ENCODE data around the gene ADAMTS14. TPM values are rescaled to one million over a fixed set of nuclear protein-coding genes. Genes with fewer than 3 reads are reported as not detected.

The ADAMTS14 gene
- total RNA-seq, 8 experiments from 2014 or later = 0.05 to 1.9 (median 0.50) TPM

- no peak overlapping the region for H3K4me3 ChIP-seq
- in situ Hi-C loops (cut with MboI; ENCODE audit: low pct_unique_long_range_greater_than_20kb in 2 of 9, low sequenced_read_pairs in 9 of 9, unreplicated experiment in 9 of 9) = no loop called here
- 68 to 100% (median 82%) methylated on average over 1 to 5 of the region's 11 CpGs; no CpG with 5 or more reads in 1 of the 10 experiments for WGBS, 10 experiments
- H3K4me1 ChIP-seq (replicated peaks in 1 of 2) = peaks cover 19 to 32% of the 10 kb centered on the region in 2 donors
- peak in 2 of 8 experiments; percentile 9 to 46 for ATAC-seq (replicated peaks in 6 of 8)
- no peak overlapping the region for H3K27ac ChIP-seq
These were observed 8.8 kb downstream of the ADAMTS14 start for GRCh38 chr10:70680899-70681730.

GRCh38 chr10:70681731-70682005, 9.4 kb downstream of the ADAMTS14 start:
- in situ Hi-C loops (cut with MboI; ENCODE audit: low pct_unique_long_range_greater_than_20kb in 2 of 9, low sequenced_read_pairs in 9 of 9, unreplicated experiment in 9 of 9) = no loop called here
- H3K4me3 ChIP-seq = no peak overlapping the region
- WGBS, 10 experiments = 60 to 83% (median 82%) methylated on average over 1 to 2 of the region's 2 CpGs; no CpG with 5 or more reads in 7 of the 10 experiments
- peaks cover 20 to 32% of the 10 kb centered on the region in 2 donors for H3K4me1 ChIP-seq (replicated peaks in 1 of 2)
- H3K27ac ChIP-seq = no peak overlapping the region
- no peak for ATAC-seq (replicated peaks in 6 of 8)

GRCh38 chr10:70682920-70683600, 10.8 kb downstream of the ADAMTS14 start:
- H3K4me1 ChIP-seq (replicated peaks in 1 of 2) = peaks cover 20 to 32% of the 10 kb centered on the region in 2 donors
- peak overlapping the region in 1 of 2 donors; percentile 36 for H3K27ac ChIP-seq
- no peak overlapping the region for H3K4me3 ChIP-seq
- no peak for ATAC-seq (replicated peaks in 6 of 8)
- in situ Hi-C loops (cut with MboI; ENCODE audit: low pct_unique_long_range_greater_than_20kb in 2 of 9, low sequenced_read_pairs in 9 of 9, unreplicated experiment in 9 of 9) = no loop called here
- 47 to 100% (median 80%) methylated on average over 1 to 6 of the region's 20 CpGs; no CpG with 5 or more reads in 6 of the 10 experiments for WGBS, 10 experiments

- H3K4me3 ChIP-seq = no peak overlapping the region
- H3K27ac ChIP-seq = no peak overlapping the region
- peak in 1 of 8 experiments; percentile 21 for ATAC-seq (replicated peaks in 6 of 8)
- 43 to 100% (median 79%) methylated on average over 1 to 6 of the region's 6 CpGs; no CpG with 5 or more reads in 2 of the 10 experiments for WGBS, 10 experiments
- H3K4me1 ChIP-seq (replicated peaks in 1 of 2) = peaks cover 20 to 32% of the 10 kb centered on the region in 2 donors
- in situ Hi-C loops (cut with MboI; ENCODE audit: low pct_unique_long_range_greater_than_20kb in 2 of 9, low sequenced_read_pairs in 9 of 9, unreplicated experiment in 9 of 9) = no loop called here
These were observed 11.3 kb downstream of the ADAMTS14 start for GRCh38 chr10:70683601-70683934.

- Histone ChIP-seq H3K4me3 (no peak overlapping the region), H3K27ac (no peak overlapping the region), H3K4me1 (replicated peaks in 1 of 2) (peaks cover 20 to 32% of the 10 kb centered on the region in 2 donors)
- WGBS, 10 experiments = 71 to 100% (median 89%) methylated on average over 1 to 5 of the region's 5 CpGs; no CpG with 5 or more reads in 1 of the 10 experiments
- in situ Hi-C loops (cut with MboI; ENCODE audit: low pct_unique_long_range_greater_than_20kb in 2 of 9, low sequenced_read_pairs in 9 of 9, unreplicated experiment in 9 of 9) = no loop called here
- ATAC-seq (replicated peaks in 6 of 8) = no peak
These were observed 11.6 kb downstream of the ADAMTS14 start for GRCh38 chr10:70683940-70684339.

GRCh38 chr10:70684374-70684773, 12.1 kb downstream of the ADAMTS14 start:
- ATAC-seq (replicated peaks in 6 of 8) = no peak
- H3K4me3 ChIP-seq = no peak overlapping the region
- 79 to 100% (median 100%) methylated on average over 1 to 2 of the region's 3 CpGs; no CpG with 5 or more reads in 3 of the 10 experiments for WGBS, 10 experiments
- in situ Hi-C loops (cut with MboI; ENCODE audit: low pct_unique_long_range_greater_than_20kb in 2 of 9, low sequenced_read_pairs in 9 of 9, unreplicated experiment in 9 of 9) = no loop called here
- H3K4me1 ChIP-seq (replicated peaks in 1 of 2) = peaks cover 20 to 34% of the 10 kb centered on the region in 2 donors
- H3K27ac ChIP-seq = no peak overlapping the region

- no peak overlapping the region for H3K4me3 ChIP-seq
- no peak overlapping the region for H3K27ac ChIP-seq
- H3K4me1 ChIP-seq (replicated peaks in 1 of 2) = peaks cover 20 to 38% of the 10 kb centered on the region in 2 donors
- peak in 5 of 8 experiments; percentile 10 to 71 (median 58) for ATAC-seq (replicated peaks in 6 of 8)
- WGBS, 10 experiments = 91 to 100% (median 94%) methylated on average over 2 to 4 of the region's 4 CpGs; no CpG with 5 or more reads in 7 of the 10 experiments
- in situ Hi-C loops (cut with MboI; ENCODE audit: low pct_unique_long_range_greater_than_20kb in 2 of 9, low sequenced_read_pairs in 9 of 9, unreplicated experiment in 9 of 9) = no loop called here
These were observed 12.6 kb downstream of the ADAMTS14 start for GRCh38 chr10:70684839-70685454.

GRCh38 chr10:70685455-70685911, 13.2 kb downstream of the ADAMTS14 start:
- ATAC-seq (replicated peaks in 6 of 8) = peak in 5 of 8 experiments; percentile 16 to 72 (median 56)
- peaks cover 20 to 38% of the 10 kb centered on the region in 2 donors for H3K4me1 ChIP-seq (replicated peaks in 1 of 2)
- in situ Hi-C loops (cut with MboI; ENCODE audit: low pct_unique_long_range_greater_than_20kb in 2 of 9, low sequenced_read_pairs in 9 of 9, unreplicated experiment in 9 of 9) = no loop called here
- H3K27ac ChIP-seq = no peak overlapping the region
- WGBS, 10 experiments = 62 to 100% (median 86%) methylated on average over 3 to 7 of the region's 8 CpGs; no CpG with 5 or more reads in 2 of the 10 experiments
- H3K4me3 ChIP-seq = no peak overlapping the region

GRCh38 chr10:70688828-70689227, 16.5 kb downstream of the ADAMTS14 start:
- H3K4me1 ChIP-seq (replicated peaks in 1 of 2) = peaks cover 13 to 29% of the 10 kb centered on the region in 2 donors
- ATAC-seq (replicated peaks in 6 of 8) = no peak
- H3K27ac ChIP-seq = no peak overlapping the region
- 80 to 100% (median 95%) methylated on average over 1 to 6 of the region's 9 CpGs; no CpG with 5 or more reads in 6 of the 10 experiments for WGBS, 10 experiments
- in situ Hi-C loops (cut with MboI; ENCODE audit: low pct_unique_long_range_greater_than_20kb in 2 of 9, low sequenced_read_pairs in 9 of 9, unreplicated experiment in 9 of 9) = no loop called here
- H3K4me3 ChIP-seq = no peak overlapping the region

- in situ Hi-C loops (cut with MboI; ENCODE audit: low pct_unique_long_range_greater_than_20kb in 2 of 9, low sequenced_read_pairs in 9 of 9, unreplicated experiment in 9 of 9) = no loop called here
- Histone ChIP-seq H3K27ac (no peak overlapping the region), H3K4me1 (replicated peaks in 1 of 2) (peaks cover 13 to 21% of the 10 kb centered on the region in 2 donors), H3K4me3 (no peak overlapping the region)
- 74 to 100% (median 90%) methylated on average over 1 to 10 of the region's 12 CpGs; no CpG with 5 or more reads in 3 of the 10 experiments for WGBS, 10 experiments
- ATAC-seq (replicated peaks in 6 of 8) = peak in 3 of 8 experiments; percentile 41 to 81 (median 70)
These were observed 17.4 kb downstream of the ADAMTS14 start for GRCh38 chr10:70689661-70690060.

- H3K27ac ChIP-seq = no peak overlapping the region
- 20 to 100% (median 86%) methylated on average over 1 to 5 of the region's 11 CpGs; no CpG with 5 or more reads in 5 of the 10 experiments for WGBS, 10 experiments
- peaks cover 6 to 12% of the 10 kb centered on the region in 2 donors for H3K4me1 ChIP-seq (replicated peaks in 1 of 2)
- ATAC-seq (replicated peaks in 6 of 8) = peak in 1 of 8 experiments; percentile 16
- in situ Hi-C loops (cut with MboI; ENCODE audit: low pct_unique_long_range_greater_than_20kb in 2 of 9, low sequenced_read_pairs in 9 of 9, unreplicated experiment in 9 of 9) = no loop called here
- H3K4me3 ChIP-seq = no peak overlapping the region
These were observed 18.3 kb downstream of the ADAMTS14 start for GRCh38 chr10:70690589-70690988.

GRCh38 chr10:70691611-70692010, 19.3 kb downstream of the ADAMTS14 start:
- Histone ChIP-seq H3K27ac (no peak overlapping the region), H3K4me3 (no peak overlapping the region), H3K4me1 (replicated peaks in 1 of 2) (peaks cover 0 to 7% of the 10 kb centered on the region in 2 donors)
- no peak for ATAC-seq (replicated peaks in 6 of 8)
- in situ Hi-C loops (cut with MboI; ENCODE audit: low pct_unique_long_range_greater_than_20kb in 2 of 9, low sequenced_read_pairs in 9 of 9, unreplicated experiment in 9 of 9) = no loop called here
- WGBS, 10 experiments = 51 to 100% (median 81%) methylated on average over 1 to 6 of the region's 6 CpGs; no CpG with 5 or more reads in 4 of the 10 experiments
